A673 (cell line): ENCODE data around the gene TDO2. TPM values are rescaled to one million over a fixed set of nuclear protein-coding genes. Genes with fewer than 3 reads are reported as not detected.

Experiments
- BruUV-seq: library from RNA; stranded (reverse); fragments of 400-500 nt; replicated peaks from 2 replicates; lab custom pipeline; 2021; lab: Mats Ljungman, UMichigan
- CTCF ChIA-PET: fragments of 300-600 bp; sonication (Branson Sonifier 250); formaldehyde crosslinking; loops from one replicate; lab custom pipeline; 2022; ENCODE audit warnings: antibody characterized with exemption; lab: Charles Lee
- POLR2A ChIA-PET: fragments of 300-600 bp; sonication (Branson Sonifier 250); formaldehyde crosslinking; loops from one replicate; lab custom pipeline; 2022; ENCODE audit warnings: antibody characterized with exemption; ENCODE audit not compliant: low non-redundant PET; lab: Charles Lee
- DNase-seq: peaks from one replicate; pipeline ENCODE4 v3.0.0-alpha.2; 2015; ENCODE audit warnings: low spot score
- H3K27ac ChIP-seq: fragments of 200-600 bp; sonication (generic); 2 replicates; pipeline ENCODE4 v1.5.1; 2016; ENCODE audit warnings: mixed run types, low read depth, mild to moderate bottlenecking, mixed read lengths, antibody characterized with exemption, low read length; ENCODE audit not compliant: poor library complexity, severe bottlenecking
- H3K27me3 ChIP-seq: fragments of 200-600 bp; sonication (generic); replicated peaks from 2 replicates; pipeline ENCODE4 v1.6.1; 2017; ENCODE audit warnings: mixed run types, low read depth, mild to moderate bottlenecking, mixed read lengths, antibody characterized with exemption, low read length; ENCODE audit not compliant: insufficient read depth, poor library complexity
- H3K36me3 ChIP-seq: fragments of 200-600 bp; sonication (generic); 2 replicates; pipeline ENCODE4 v1.6.1; 2016; ENCODE audit warnings: mixed run types, mild to moderate bottlenecking, mixed read lengths, antibody characterized with exemption, low read length; ENCODE audit not compliant: insufficient read depth, poor library complexity, severe bottlenecking
- H3K4me1 ChIP-seq: fragments of 200-600 bp; sonication (generic); 2 replicates; pipeline ENCODE4 v1.6.1; 2017; ENCODE audit warnings: mixed run types, mild to moderate bottlenecking, mixed read lengths, antibody characterized with exemption, low read length; ENCODE audit not compliant: insufficient read depth, poor library complexity, severe bottlenecking
- H3K4me3 ChIP-seq: fragments of 200-600 bp; sonication (generic); 2 replicates; pipeline ENCODE4 v1.5.1; 2016; ENCODE audit warnings: low read depth, mixed run types, mild to moderate bottlenecking, mixed read lengths, low read length; ENCODE audit not compliant: poor library complexity, severe bottlenecking
- H3K9me3 ChIP-seq: fragments of 200-600 bp; sonication (generic); 2 replicates; pipeline ENCODE4 v1.6.1; 2016; ENCODE audit warnings: mixed run types, low read depth, mild to moderate bottlenecking, mixed read lengths, antibody characterized with exemption, low read length; ENCODE audit not compliant: poor library complexity, severe bottlenecking
- CTCF ChIP-seq: fragments of 300-800, 200-600 bp; sonication (generic); conservative IDR thresholded peaks from 2 replicates; pipeline ENCODE4 v1.5.1; 2017; ENCODE audit warnings: low read depth, mild to moderate bottlenecking, antibody characterized with exemption, low read length, moderate library complexity, mixed read lengths
- EZH2 ChIP-seq: fragments of 200-600 bp; sonication (generic); IDR thresholded peaks from 2 replicates; pipeline ENCODE4 v1.6.1; 2017; ENCODE audit warnings: borderline replicate concordance, low read depth, mild to moderate bottlenecking, mixed read lengths, antibody characterized with exemption, low read length; ENCODE audit not compliant: poor library complexity, severe bottlenecking
- intact Hi-C: fragments of 100-400 bp; cut with micrococcal nuclease; formaldehyde crosslinking; loops from one replicate; pipeline ENCODE4 v1.10.0; 2022; ENCODE audit not compliant: unreplicated experiment
- total RNA-seq: library from RNA; stranded (reverse); gene quantifications from 2 replicates; pipeline ENCODE4 v1.2.3, GENCODE V29; 2021

The TDO2 gene
- total RNA-seq, 1 experiment from 2014 or later, result 1.0 TPM

GRCh38 chr4:155914782-155915181 is 11.3 kb downstream of the TDO2 start:
- Histone ChIP-seq H3K9me3 (no peaks in the 10 kb centered on the region), H3K4me3 (no peak overlapping the region), H3K27me3 (no peaks in the 10 kb centered on the region), H3K36me3 (no peaks in the 10 kb centered on the region), H3K27ac (no peak overlapping the region), H3K4me1 (no peaks in the 10 kb centered on the region)
- POLR2A ChIA-PET, result no interaction called here
- CTCF ChIA-PET, result no interaction called here
- no TSS peak for BruUV-seq
- TF ChIP-seq EZH2 (no peak), CTCF (no peak)
- DNase-seq, result no peak
- intact Hi-C loops, result no loop called here

GRCh38 chr4:155921597-155921996 is 18.1 kb downstream of the TDO2 start:
- Histone ChIP-seq H3K36me3 (no peaks in the 10 kb centered on the region), H3K27me3 (no peaks in the 10 kb centered on the region), H3K4me1 (no peaks in the 10 kb centered on the region), H3K27ac (no peak overlapping the region), H3K9me3 (no peaks in the 10 kb centered on the region), H3K4me3 (no peak overlapping the region)
- no peak for DNase-seq
- POLR2A ChIA-PET, result no interaction called here
- no peak for TF ChIP-seq EZH2
- intact Hi-C loops, result no loop called here
- CTCF ChIA-PET, result no interaction called here
- no TSS peak for BruUV-seq

GRCh38 chr4:155924637-155925036 is 21.1 kb downstream of the TDO2 start:
- POLR2A ChIA-PET, result no interaction called here
- Histone ChIP-seq H3K27me3 (no peaks in the 10 kb centered on the region), H3K4me3 (no peak overlapping the region), H3K36me3 (no peaks in the 10 kb centered on the region), H3K9me3 (no peaks in the 10 kb centered on the region), H3K27ac (no peak overlapping the region), H3K4me1 (no peaks in the 10 kb centered on the region)
- TF ChIP-seq EZH2 (no peak), CTCF (no peak)
- no TSS peak for BruUV-seq
- intact Hi-C loops, result no loop called here
- DNase-seq, result no peak
- CTCF ChIA-PET, result no interaction called here

GRCh38 chr4:155929833-155930232 is 26.3 kb downstream of the TDO2 start:
- no peaks in the 10 kb centered on the region for H3K9me3 ChIP-seq
- H3K27ac ChIP-seq, result no peak overlapping the region
- no peak overlapping the region for H3K4me3 ChIP-seq
- no peaks in the 10 kb centered on the region for H3K36me3 ChIP-seq
- POLR2A ChIA-PET, result no interaction called here
- no peaks in the 10 kb centered on the region for H3K4me1 ChIP-seq
- intact Hi-C loops, result no loop called here
- CTCF ChIA-PET, result no interaction called here
- BruUV-seq, result no TSS peak
- H3K27me3 ChIP-seq, result no peaks in the 10 kb centered on the region
- DNase-seq, result no peak
- TF ChIP-seq EZH2 (no peak), CTCF (no peak)
